Smooth muscle cell (in vitro differentiated cells): ENCODE data around the gene OR6V1. TPM values are rescaled to one million over a fixed set of nuclear protein-coding genes. Genes with fewer than 3 reads are reported as not detected.
A peak's percentile ranks its signal among the peaks of the same experiment; 100 is the strongest.

Experiments
- DNase-seq: peaks from one replicate; lab custom pipeline; 2025; ENCODE audit not compliant: unreplicated experiment; lab: John Stamatoyannopoulos, UW
- H2AFZ ChIP-seq: fragments of 200-600 bp; sonication (generic); 2 replicates; pipeline ENCODE4 v1.6.0; 2016; ENCODE audit warnings: antibody characterized with exemption, low read depth, mild to moderate bottlenecking
- H3F3A ChIP-seq: fragments of 200-600 bp; sonication (generic); 2 replicates; pipeline ENCODE4 v1.6.0; 2017; ENCODE audit warnings: antibody characterized with exemption, low read depth
- H3K27ac ChIP-seq: fragments of 200-600 bp; sonication (generic); 2 replicates; pipeline ENCODE4 v1.5.1; 2016; ENCODE audit warnings: low read depth, mild to moderate bottlenecking
- H3K27me3 ChIP-seq: fragments of 200-600 bp; sonication (generic); 2 replicates; pipeline ENCODE4 v1.6.1; 2016; ENCODE audit warnings: low read depth, mild to moderate bottlenecking
- H3K36me3 ChIP-seq: fragments of 200-600 bp; sonication (generic); 2 replicates; pipeline ENCODE4 v1.5.1; 2016; ENCODE audit warnings: low read depth
- H3K4me1 ChIP-seq: fragments of 200-600 bp; sonication (generic); 2 replicates; pipeline ENCODE4 v1.5.1; 2016; ENCODE audit warnings: low read depth
- H3K4me2 ChIP-seq: fragments of 200-600 bp; sonication (generic); 2 replicates; pipeline ENCODE4 v1.6.0; 2016; ENCODE audit warnings: mild to moderate bottlenecking
- H3K4me3 ChIP-seq: fragments of 200-600 bp; sonication (generic); 2 replicates; pipeline ENCODE4 v1.5.1; 2016; ENCODE audit warnings: mild to moderate bottlenecking
- H3K79me2 ChIP-seq: fragments of 200-600 bp; sonication (generic); 2 replicates; pipeline ENCODE4 v1.6.0; 2016; ENCODE audit warnings: low read depth, mild to moderate bottlenecking
- H3K9ac ChIP-seq: fragments of 200-600 bp; sonication (generic); 2 replicates; pipeline ENCODE4 v1.6.0; 2016; ENCODE audit warnings: low read depth
- H3K9me3 ChIP-seq: fragments of 200-600 bp; sonication (generic); replicated peaks from 2 replicates; pipeline ENCODE4 v1.5.1; 2016; ENCODE audit warnings: low read depth
- H4K20me1 ChIP-seq: fragments of 200-600 bp; sonication (generic); 2 replicates; pipeline ENCODE4 v1.6.0; 2016; ENCODE audit warnings: low read depth
- CTCF ChIP-seq: fragments of 200-600 bp; sonication (generic); IDR thresholded peaks from 2 replicates; pipeline ENCODE4 v1.5.1; 2017; ENCODE audit warnings: borderline replicate concordance, mild to moderate bottlenecking, antibody characterized with exemption; ENCODE audit not compliant: insufficient read depth, poor library complexity, severe bottlenecking
- WGBS: methylation state at CpG from one replicate; pipeline ENCODE4 v1.1.7; 2016; ENCODE audit warnings: low lambda C conversion rate; 5-methylcytosine and 5-hydroxymethylcytosine counted together
- polyA plus RNA-seq: library from polyadenylated mRNA; unstranded; fragments of >200 nt; fragmentation: Nextera tagmentation; extraction: Ambion mirVana; gene quantifications from 2 replicates; pipeline ENCODE4 v1.2.1, GENCODE V29; 2016
- total RNA-seq: library from RNA; depleted of rRNA; stranded (reverse); fragments of >200 nt; gene quantifications from 2 replicates; pipeline ENCODE4 v1.2.3, GENCODE V29; 2014

Gene OR6V1
- total and polyA plus RNA-seq, 2 experiments from 2014 or later, result not detected

DNA sequence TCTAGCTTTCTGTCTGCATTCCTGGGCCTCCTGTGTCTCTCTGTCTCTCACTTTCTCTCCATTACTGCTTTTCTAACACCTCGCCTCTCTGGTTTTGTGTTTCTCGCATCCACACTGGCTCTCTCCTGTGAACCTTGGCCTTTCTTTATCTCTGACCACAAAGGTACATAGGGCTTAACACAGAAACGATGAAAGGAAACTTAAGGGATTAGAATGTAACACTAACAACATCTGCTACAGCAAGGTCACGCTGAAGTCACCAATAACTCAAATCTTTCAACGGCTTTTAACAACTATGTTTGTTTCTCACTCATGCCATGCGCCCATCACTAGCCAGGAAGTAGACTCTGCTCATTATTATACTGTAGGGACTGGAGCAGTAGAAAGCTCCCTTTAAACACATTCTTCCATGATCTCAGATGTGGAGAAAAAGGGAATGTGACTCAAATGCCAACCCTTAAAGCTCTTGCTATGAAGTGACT, 9.3 kb upstream of the OR6V1 start:
- no peaks in the 10 kb centered on the region for H3K36me3 ChIP-seq
- peaks cover 12% of the 10 kb centered on the region for H3F3A ChIP-seq
- peaks cover 16% of the 10 kb centered on the region for H3K4me1 ChIP-seq
- H3K79me2 ChIP-seq, result no peaks in the 10 kb centered on the region
- H3K27me3 ChIP-seq, result no peaks in the 10 kb centered on the region
- no peaks in the 10 kb centered on the region for H4K20me1 ChIP-seq
- DNase-seq, result no peak
- H3K27ac ChIP-seq, result peak overlapping the region; percentile 64
- peak overlapping the region; percentile 24 for H2AFZ ChIP-seq
- H3K9me3 ChIP-seq, result no peaks in the 10 kb centered on the region
- peak overlapping the region; percentile 9 for H3K9ac ChIP-seq
- no peak for TF ChIP-seq CTCF
- peak overlapping the region; percentile 53 for H3K4me2 ChIP-seq
- no peak overlapping the region for H3K4me3 ChIP-seq
- 37% methylated on average over 6 of the region's 6 CpGs for WGBS

- no peaks in the 10 kb centered on the region for H3K79me2 ChIP-seq
- no peak overlapping the region for H3K4me3 ChIP-seq
- H4K20me1 ChIP-seq, result no peaks in the 10 kb centered on the region
- H3K4me1 ChIP-seq, result peaks cover 16% of the 10 kb centered on the region
- peaks cover 12% of the 10 kb centered on the region for H3F3A ChIP-seq
- H3K4me2 ChIP-seq, result peak overlapping the region; percentile 53
- 26% methylated on average over 2 of the region's 2 CpGs for WGBS
- DNase-seq, result no peak
- H3K9me3 ChIP-seq, result no peaks in the 10 kb centered on the region
- H3K36me3 ChIP-seq, result no peaks in the 10 kb centered on the region
- no peaks in the 10 kb centered on the region for H3K27me3 ChIP-seq
- TF ChIP-seq CTCF, result no peak
- H2AFZ ChIP-seq, result peak overlapping the region; percentile 24
- no peak overlapping the region for H3K9ac ChIP-seq
- peak overlapping the region; percentile 64 for H3K27ac ChIP-seq
These were observed 8.8 kb upstream of the OR6V1 start for GRCh38 chr7:143043391-143043790.

DNA sequence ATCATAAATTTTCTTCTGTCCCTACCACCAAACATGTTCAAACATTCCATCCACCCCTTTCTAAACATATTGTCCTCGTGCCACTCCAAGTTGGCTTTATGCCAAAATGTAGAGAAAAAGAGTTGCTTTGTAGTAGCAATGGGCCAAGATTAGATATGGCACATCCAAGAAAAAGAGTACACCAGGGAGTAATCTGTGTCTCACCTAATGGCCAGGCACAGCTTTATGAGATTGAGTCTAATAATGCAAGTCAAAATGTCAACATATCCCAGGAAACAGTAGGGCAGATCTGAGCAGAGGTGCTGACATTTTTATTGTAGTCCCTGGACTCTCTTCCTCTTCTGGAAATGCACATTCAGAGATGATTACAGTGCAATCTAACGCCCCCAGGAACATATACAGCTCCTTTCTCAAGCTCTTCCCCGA, 5.7 kb upstream of the OR6V1 start:
- H3K27ac ChIP-seq, result no peak overlapping the region
- H3K9ac ChIP-seq, result no peak overlapping the region
- H3K4me3 ChIP-seq, result no peak overlapping the region
- no peak overlapping the region for H2AFZ ChIP-seq
- DNase-seq, result no peak
- WGBS, result 47% methylated on average over 3 of the region's 3 CpGs
- H4K20me1 ChIP-seq, result no peaks in the 10 kb centered on the region
- TF ChIP-seq CTCF, result no peak
- H3K79me2 ChIP-seq, result no peaks in the 10 kb centered on the region
- H3K9me3 ChIP-seq, result no peaks in the 10 kb centered on the region
- peaks cover 16% of the 10 kb centered on the region for H3K4me1 ChIP-seq
- H3K4me2 ChIP-seq, result no peak overlapping the region
- H3K36me3 ChIP-seq, result no peaks in the 10 kb centered on the region
- H3F3A ChIP-seq, result peaks cover 12% of the 10 kb centered on the region
- H3K27me3 ChIP-seq, result no peaks in the 10 kb centered on the region

DNA sequence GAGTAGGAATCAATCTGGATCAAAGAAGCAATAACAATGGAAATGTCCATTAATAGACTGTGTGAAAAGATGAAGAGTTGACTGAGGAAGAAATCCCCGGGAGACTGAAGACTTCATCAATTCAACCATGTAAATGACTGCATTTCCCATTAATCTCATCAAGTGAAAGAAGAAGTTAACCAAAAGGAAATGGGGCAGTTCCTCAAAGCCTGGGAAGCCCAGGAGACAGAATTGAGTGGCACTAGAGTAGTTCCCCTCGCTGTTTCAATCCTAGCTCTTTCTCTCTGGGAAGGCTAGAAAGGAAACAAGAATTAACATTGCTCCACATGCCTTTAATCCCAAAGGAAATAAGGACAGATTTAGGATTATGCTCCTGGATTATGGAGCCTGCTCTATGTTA, 4.8 kb upstream of the OR6V1 start:
- H3K4me3 ChIP-seq, result no peak overlapping the region
- WGBS, result 92% methylated on average over 2 of the region's 2 CpGs
- DNase-seq, result no peak
- H3K36me3 ChIP-seq, result no peaks in the 10 kb centered on the region
- no peak for TF ChIP-seq CTCF
- H3K79me2 ChIP-seq, result no peaks in the 10 kb centered on the region
- H3K27me3 ChIP-seq, result no peaks in the 10 kb centered on the region
- H3K9me3 ChIP-seq, result no peaks in the 10 kb centered on the region
- H3K27ac ChIP-seq, result no peak overlapping the region
- H4K20me1 ChIP-seq, result no peaks in the 10 kb centered on the region
- peaks cover 15% of the 10 kb centered on the region for H3K4me1 ChIP-seq
- peaks cover 12% of the 10 kb centered on the region for H3F3A ChIP-seq
- H2AFZ ChIP-seq, result no peak overlapping the region
- no peak overlapping the region for H3K4me2 ChIP-seq
- H3K9ac ChIP-seq, result no peak overlapping the region
